Naive thymus-derived CD8-positive, alpha-beta T cell (primary cell): ENCODE measurements around the gene JAZF1. TPM values are rescaled to one million over a fixed set of nuclear protein-coding genes. Genes with fewer than 3 reads are reported as not detected.

Experiments
- ATAC-seq, 2 donors: fragments of 150-1000 bp; cut with Tn5 transposase in 1 of 2; sonication (Bioruptor Pico), chemical (Tn5 transposase) in 1 of 2; 1 replicate in 1 of 2; 2 replicates in 1 of 2; pipeline ENCODE4 v1.10.0; 2021; ENCODE audit warnings: mild to moderate bottlenecking in 2 of 2, moderate library complexity in 2 of 2
- POLR2A ChIA-PET: fragments of 350-600 bp; sonication (Branson Sonifier 250); formaldehyde crosslinking; loops from one replicate; lab custom pipeline; 2021; ENCODE audit warnings: antibody characterized with exemption; lab: Charles Lee
- DNase-seq, 10 donors: peaks; one replicate each; pipeline versions ENCODE4 v3.0.0 to v3.0.0-alpha.2; 2020 to 2022
- H3K27ac Mint-ChIP-seq, 10 donors: one replicate each; pipeline ENCODE4 v1.8.0; 2020 to 2022; ENCODE audit warnings: mild to moderate bottlenecking in 10 of 10, mixed read lengths in 10 of 10, moderate library complexity in 4 of 10, inconsistent platforms in 1 of 10
- H3K27me3 Mint-ChIP-seq, 5 donors: one replicate each; pipeline ENCODE4 v1.8.0; 2021 to 2022; ENCODE audit warnings: mixed read lengths in 5 of 5
- H3K36me3 Mint-ChIP-seq, 3 donors: one replicate each; pipeline ENCODE4 v1.8.0; 2020 to 2022; ENCODE audit warnings: mixed read lengths in 3 of 3, mild to moderate bottlenecking in 2 of 3, inconsistent platforms in 1 of 3
- H3K4me1 Mint-ChIP-seq, 4 donors: one replicate each; pipeline ENCODE4 v1.8.0; 2021 to 2022; ENCODE audit warnings: mixed read lengths in 4 of 4
- H3K4me3 Mint-ChIP-seq, 10 donors: one replicate each; pipeline ENCODE4 v1.8.0; 2020 to 2022; ENCODE audit warnings: mild to moderate bottlenecking in 10 of 10, mixed read lengths in 10 of 10, moderate library complexity in 6 of 10, inconsistent platforms in 1 of 10
- H3K9me3 Mint-ChIP-seq, 9 donors: one replicate each; pipeline ENCODE4 v1.8.0; 2020 to 2022; ENCODE audit warnings: mixed read lengths in 9 of 9, mild to moderate bottlenecking in 3 of 9, inconsistent platforms in 1 of 9, moderate library complexity in 1 of 9
- polyA plus RNA-seq, 3 donors: library from polyadenylated mRNA; unstranded; fragments of 300-500 nt; fragmentation: Illumina TruSeq; gene quantifications; one replicate each; pipeline ENCODE4 v1.2.3, GENCODE V29; 2021
- total RNA-seq, 8 experiments: library from RNA in 2 of 8; stranded (reverse) in 2 of 8; gene quantifications; one replicate each; pipeline ENCODE4 v1.2.3 and lab custom pipeline; 2021 to 2026

Gene JAZF1
- total and polyA plus RNA-seq, 5 experiments from 2014 or later, result 1.4 to 8.6 (median 3.6) TPM

DNA sequence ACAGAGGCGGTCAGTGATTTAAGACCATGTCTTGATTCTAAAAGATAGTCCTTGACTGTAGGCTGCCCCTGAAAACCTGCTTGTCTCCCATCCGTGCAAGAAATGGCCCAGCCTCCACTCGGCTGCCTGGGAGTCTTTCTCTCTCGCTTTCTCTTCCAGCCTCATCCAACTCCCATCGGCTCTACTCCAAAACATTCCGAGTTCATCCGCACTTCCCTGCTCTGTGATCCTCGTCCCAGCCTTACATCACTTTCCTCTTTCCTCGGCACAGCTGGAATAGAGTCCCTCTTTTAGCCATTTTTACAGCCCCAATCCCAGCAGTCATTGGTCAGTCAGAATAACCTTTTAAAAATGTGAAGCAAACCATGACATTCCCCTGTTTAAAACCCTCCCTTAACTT is 305.5 kb downstream of the JAZF1 start:
- H3K4me3 Mint-ChIP-seq, result no peak overlapping the region
- H3K36me3 Mint-ChIP-seq, result peaks cover 0 to 2% (median 0%) of the 10 kb centered on the region in 3 donors
- POLR2A ChIA-PET, result no interaction called here
- no peak for DNase-seq
- H3K27ac Mint-ChIP-seq, result no peak overlapping the region
- H3K4me1 Mint-ChIP-seq, result peaks cover 0 to 6% (median 0%) of the 10 kb centered on the region in 4 donors
- no peak for ATAC-seq
- H3K9me3 Mint-ChIP-seq, result no peaks in the 10 kb centered on the region
- no peaks in the 10 kb centered on the region for H3K27me3 Mint-ChIP-seq

DNA sequence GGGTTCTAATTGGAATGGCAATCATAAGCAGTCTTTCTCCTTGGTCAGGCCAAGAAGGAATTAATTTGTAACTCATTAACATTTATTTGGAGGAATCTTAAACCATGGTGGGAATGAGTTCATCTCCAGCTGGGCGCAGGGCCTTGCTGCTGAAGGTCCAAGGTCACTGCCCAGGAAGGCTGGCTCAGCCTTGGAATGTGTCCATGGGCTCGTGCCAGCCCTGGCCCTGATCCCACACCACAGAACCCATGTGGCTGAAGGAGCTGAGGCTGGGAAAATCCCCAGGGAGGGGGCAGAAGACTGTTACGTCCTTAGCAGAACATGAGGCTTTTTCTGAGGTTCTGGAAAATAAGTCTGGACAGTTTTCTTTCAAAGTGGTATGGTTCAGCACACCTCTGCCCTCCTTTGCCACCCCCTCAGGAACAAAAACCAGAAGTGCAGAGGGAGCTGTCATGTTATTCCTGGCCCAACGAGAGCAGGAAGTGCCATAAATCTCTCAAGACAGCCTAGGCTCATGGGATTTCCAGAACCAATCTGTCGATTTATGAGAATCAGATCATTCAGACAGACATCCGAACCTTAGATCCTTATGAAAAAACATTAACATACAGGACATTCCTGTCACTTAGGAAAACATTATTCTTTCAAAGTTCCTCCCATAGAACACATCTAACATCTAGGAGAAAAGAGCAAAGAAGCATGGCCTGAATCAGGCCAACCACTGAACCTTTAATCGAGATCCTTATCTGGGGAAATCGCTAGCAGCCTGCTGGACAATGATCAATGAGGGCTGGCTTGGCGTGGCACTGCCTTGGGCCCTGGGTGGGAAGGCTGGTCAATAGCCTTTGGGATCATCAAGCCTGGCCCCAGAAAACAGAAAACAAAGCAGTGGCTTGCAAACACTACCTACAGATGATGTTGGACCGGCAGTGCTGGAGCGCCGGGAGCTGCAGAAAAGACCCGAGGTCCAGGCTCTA is 306.3 kb downstream of the JAZF1 start:
- ATAC-seq, result no peak
- Mint-ChIP-seq H3K4me1 (peaks cover 0 to 6% (median 0%) of the 10 kb centered on the region in 4 donors), H3K9me3 (no peaks in the 10 kb centered on the region), H3K27ac (no peak overlapping the region), H3K36me3 (peaks cover 0 to 2% (median 0%) of the 10 kb centered on the region in 3 donors), H3K4me3 (no peak overlapping the region), H3K27me3 (no peaks in the 10 kb centered on the region)
- POLR2A ChIA-PET, result no interaction called here
- DNase-seq, result no peak

DNA sequence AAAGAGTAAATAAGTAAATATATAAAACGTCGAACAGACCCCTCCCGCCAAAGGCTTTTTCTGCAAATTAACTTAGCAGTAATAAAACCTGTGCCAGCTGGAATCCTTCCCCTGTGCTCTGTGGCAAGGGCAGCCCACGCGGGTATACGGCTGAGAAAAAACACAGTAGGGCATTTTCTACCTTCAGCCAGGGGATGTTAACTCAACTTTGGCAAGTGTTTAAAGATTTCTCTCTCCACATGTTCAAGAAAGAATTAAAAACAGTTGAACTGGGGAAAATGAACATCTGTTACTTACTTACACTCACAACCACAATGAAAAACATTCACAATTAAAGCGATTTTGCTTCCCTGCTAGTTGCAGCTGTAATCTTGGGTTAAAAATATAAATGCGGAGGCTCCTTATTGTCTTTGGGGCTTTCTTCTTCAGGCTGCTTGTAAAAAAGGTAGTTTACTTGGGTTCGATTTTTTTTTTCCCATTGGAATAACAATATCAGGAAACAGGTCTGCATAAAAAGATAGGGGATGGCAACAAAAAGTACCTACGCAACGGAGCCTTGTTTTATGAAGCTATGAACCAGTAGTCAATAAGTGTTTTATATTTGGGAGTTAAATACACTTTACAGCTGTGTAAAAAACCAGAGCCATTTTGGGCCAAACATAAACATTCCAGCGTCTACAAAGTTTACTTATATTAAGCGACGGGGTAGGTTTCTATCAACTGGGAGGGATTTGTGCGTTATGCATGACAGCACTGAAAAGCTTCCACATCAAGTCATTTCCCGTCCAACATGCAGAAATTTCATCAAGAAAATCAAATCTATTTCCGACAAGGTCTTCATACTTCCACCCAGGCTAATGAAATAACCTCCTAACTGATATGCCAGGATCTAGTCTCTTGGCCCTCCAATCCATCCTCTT is 308.0 kb downstream of the JAZF1 start:
- H3K4me1 Mint-ChIP-seq, result peaks cover 0 to 6% (median 0%) of the 10 kb centered on the region in 4 donors

DNA sequence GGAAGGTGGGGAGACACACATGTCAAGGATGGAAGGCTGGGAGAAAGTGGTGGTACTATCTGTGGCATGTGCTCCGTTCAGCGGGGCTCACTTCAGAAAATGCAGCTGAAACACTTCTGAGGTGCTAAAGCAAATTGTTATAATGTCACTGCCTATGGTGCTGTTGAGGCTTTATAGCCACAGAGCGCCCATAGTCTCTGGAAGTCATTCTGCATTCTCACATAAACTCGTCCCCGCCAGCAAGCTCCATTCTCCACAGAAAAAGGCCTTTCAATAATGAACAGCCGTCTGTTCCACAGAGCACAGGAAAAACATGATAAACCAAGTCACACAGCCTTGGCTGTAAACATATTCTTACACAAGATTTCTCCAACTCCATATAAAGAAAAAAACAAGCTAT is 308.7 kb downstream of the JAZF1 start:
- peaks cover 0 to 6% (median 1%) of the 10 kb centered on the region in 4 donors for H3K4me1 Mint-ChIP-seq

More for the DNA sequence above, 308.0 kb downstream of the JAZF1 start:
- Mint-ChIP-seq H3K27ac (no peak overlapping the region), H3K36me3 (peaks cover 0 to 2% (median 0%) of the 10 kb centered on the region in 3 donors), H3K4me3 (no peak overlapping the region), H3K27me3 (no peaks in the 10 kb centered on the region), H3K9me3 (no peaks in the 10 kb centered on the region)
- DNase-seq, result no peak
- POLR2A ChIA-PET, result interaction anchor here (0.7 kb wide), 1 partner anchor 101 kb away, joined by 4 read pairs; no protein-coding TSS in a partner anchor
- ATAC-seq, result no peak

DNA sequence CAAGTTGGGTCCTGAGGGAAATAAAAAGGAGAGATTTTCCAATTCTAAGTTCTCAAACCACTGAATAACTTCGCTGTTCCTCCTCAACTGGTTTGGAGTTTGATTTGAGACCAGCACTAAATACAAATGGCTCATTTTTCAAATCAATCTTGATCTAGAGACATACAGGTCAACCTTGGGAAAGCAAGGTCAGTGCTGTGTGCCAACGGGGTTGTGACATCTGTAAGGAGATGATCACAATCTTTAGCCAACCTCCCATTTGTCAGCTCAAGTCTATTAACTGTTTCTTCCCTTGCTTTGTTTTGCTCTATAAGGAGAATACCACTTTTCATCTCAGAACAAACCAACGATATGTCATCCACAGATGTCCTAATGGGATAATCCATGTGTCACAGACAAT is 309.5 kb downstream of the JAZF1 start:
- Mint-ChIP-seq H3K4me3 (no peak overlapping the region), H3K9me3 (no peaks in the 10 kb centered on the region), H3K36me3 (peaks cover 0 to 2% (median 0%) of the 10 kb centered on the region in 3 donors), H3K27ac (no peak overlapping the region), H3K4me1 (peaks cover 0 to 9% (median 3%) of the 10 kb centered on the region in 4 donors), H3K27me3 (no peaks in the 10 kb centered on the region)
- ATAC-seq, result no peak
- POLR2A ChIA-PET, result no interaction called here
- no peak for DNase-seq

More for the DNA sequence above, 308.7 kb downstream of the JAZF1 start:
- DNase-seq (no peak), ATAC-seq (no peak)
- H3K9me3 Mint-ChIP-seq, result no peaks in the 10 kb centered on the region
- POLR2A ChIA-PET, result no interaction called here
- H3K27me3 Mint-ChIP-seq, result no peaks in the 10 kb centered on the region
- H3K36me3 Mint-ChIP-seq, result peaks cover 0 to 2% (median 0%) of the 10 kb centered on the region in 3 donors
- H3K27ac Mint-ChIP-seq, result no peak overlapping the region
- no peak overlapping the region for H3K4me3 Mint-ChIP-seq

DNA sequence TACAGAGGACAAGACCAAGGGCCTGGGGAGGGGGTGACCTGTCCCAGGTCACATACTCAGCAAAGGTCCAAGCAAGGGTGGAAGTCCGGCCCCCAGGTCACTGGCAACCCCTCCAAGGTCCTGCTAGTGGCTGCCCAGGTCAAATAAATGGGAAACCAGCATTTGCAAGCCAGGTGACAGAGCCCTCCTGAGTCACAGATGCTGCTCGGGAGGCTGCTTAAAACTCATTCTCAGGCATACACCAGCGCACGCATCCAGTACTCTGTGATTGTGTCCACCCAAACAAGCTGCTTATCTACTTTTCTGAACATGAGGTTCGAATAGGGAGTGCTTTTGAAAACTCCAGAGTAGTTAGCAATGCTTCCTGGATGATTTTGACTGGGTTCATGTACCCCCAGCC is 310.0 kb downstream of the JAZF1 start:
- Mint-ChIP-seq H3K27me3 (no peaks in the 10 kb centered on the region), H3K4me3 (no peak overlapping the region), H3K4me1 (peaks cover 0 to 9% (median 3%) of the 10 kb centered on the region in 4 donors), H3K36me3 (peaks cover 0 to 2% (median 0%) of the 10 kb centered on the region in 3 donors), H3K27ac (no peak overlapping the region), H3K9me3 (no peaks in the 10 kb centered on the region)
- ATAC-seq, result no peak
- POLR2A ChIA-PET, result no interaction called here
- DNase-seq, result no peak

DNA sequence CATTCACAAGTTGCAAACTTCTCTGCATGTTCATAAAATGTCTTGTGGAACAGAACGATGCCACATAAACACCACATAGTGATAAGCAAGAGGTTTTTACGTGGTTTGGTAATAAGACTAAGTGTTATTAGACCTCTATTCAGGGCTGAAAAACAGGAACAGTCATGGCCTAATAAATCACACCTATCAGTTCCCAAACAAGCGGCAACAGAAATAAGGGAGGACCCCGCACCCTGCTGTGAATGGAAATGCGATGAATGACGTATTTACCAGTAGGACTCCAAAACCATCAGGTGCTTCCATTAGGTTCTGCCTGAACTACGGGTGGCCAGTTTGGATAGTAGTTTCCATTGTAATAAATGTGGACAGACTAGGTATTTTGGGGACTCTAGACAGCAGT is 311.5 kb downstream of the JAZF1 start:
- H3K9me3 Mint-ChIP-seq, result no peaks in the 10 kb centered on the region
- no peak for DNase-seq
- no peak for ATAC-seq
- no peaks in the 10 kb centered on the region for H3K27me3 Mint-ChIP-seq
- POLR2A ChIA-PET, result no interaction called here
- peak overlapping the region in 1 of 10 donors; percentile 52 for H3K27ac Mint-ChIP-seq
- H3K36me3 Mint-ChIP-seq, result peaks cover 0 to 2% (median 0%) of the 10 kb centered on the region in 3 donors
- H3K4me1 Mint-ChIP-seq, result peaks cover 0 to 9% (median 0%) of the 10 kb centered on the region in 4 donors
- no peak overlapping the region for H3K4me3 Mint-ChIP-seq

DNA sequence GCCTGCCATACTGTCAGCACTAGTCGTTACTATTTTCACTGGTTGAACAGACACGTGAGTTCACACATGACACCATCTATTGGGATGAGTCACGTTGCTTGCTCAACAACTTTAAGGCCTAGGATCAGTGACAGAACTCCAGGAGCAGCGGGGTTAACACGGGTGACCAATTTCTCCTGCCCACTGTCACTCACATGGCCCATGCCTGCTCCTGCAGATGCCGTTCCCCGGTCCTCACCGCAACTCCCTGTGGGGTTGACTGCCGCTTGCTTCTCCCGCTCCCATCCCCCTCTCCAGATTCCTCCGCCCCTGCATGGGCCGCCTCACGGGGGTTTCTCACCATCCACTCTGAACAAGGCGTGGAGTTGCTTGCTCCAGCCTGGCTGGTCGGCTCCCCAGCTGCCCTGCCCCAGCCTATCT is 312.5 kb downstream of the JAZF1 start:
- POLR2A ChIA-PET, result no interaction called here
- H3K27ac Mint-ChIP-seq, result no peak overlapping the region
- no peak for ATAC-seq

DNA sequence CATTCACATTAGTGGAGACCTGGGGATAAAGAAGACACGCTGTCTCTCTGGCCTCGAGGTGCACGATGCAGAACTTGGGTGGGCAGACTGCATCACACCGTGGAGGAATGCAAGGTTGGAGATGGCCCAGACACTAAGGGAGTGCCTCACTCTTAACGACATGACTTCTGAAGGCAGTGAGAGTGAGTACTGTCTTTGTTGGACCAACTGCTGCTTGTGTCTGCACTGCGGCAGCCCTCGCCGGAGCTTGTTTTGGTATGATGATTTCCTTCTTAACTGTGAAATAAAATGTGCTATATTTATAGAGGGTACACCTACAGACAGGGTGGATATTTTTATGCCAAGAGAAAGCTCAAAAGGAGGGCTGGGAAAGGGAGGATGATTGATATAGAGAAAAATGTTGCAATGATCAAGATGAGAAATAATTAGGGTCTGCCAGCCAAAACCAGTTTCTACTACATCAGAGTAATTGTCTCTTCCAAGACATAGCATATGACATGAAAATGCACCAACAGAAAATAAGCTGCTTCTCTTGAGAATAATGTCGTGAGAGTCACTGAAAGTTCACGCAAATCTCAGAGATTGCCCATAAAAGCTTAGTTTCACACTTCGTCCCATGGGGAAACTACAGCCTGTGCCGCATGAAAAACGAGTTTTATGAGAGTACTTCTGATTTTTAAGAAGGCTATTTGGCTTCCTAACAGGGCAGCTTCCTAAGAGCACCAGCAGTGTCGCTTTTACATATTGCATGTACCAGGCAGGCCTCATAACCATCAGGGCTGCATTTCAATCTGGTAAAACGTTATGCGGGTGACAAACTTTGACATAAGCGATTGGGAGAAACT is 313.5 kb downstream of the JAZF1 start:
- Mint-ChIP-seq H3K4me3 (peak overlapping the region in 1 of 10 donors; percentile 5), H3K4me1 (peaks cover 0 to 9% (median 0%) of the 10 kb centered on the region in 4 donors), H3K36me3 (no peaks in the 10 kb centered on the region), H3K9me3 (no peaks in the 10 kb centered on the region), H3K27me3 (no peaks in the 10 kb centered on the region), H3K27ac (no peak overlapping the region)
- DNase-seq (no peak), ATAC-seq (no peak)
- POLR2A ChIA-PET, result no interaction called here

More for the DNA sequence above, 312.5 kb downstream of the JAZF1 start:
- Mint-ChIP-seq H3K9me3 (no peaks in the 10 kb centered on the region), H3K27me3 (no peaks in the 10 kb centered on the region), H3K4me1 (peaks cover 0 to 9% (median 0%) of the 10 kb centered on the region in 4 donors), H3K4me3 (peak overlapping the region in 1 of 10 donors; percentile 22), H3K36me3 (peaks cover 0 to 2% (median 0%) of the 10 kb centered on the region in 3 donors)
- DNase-seq, result no peak

DNA sequence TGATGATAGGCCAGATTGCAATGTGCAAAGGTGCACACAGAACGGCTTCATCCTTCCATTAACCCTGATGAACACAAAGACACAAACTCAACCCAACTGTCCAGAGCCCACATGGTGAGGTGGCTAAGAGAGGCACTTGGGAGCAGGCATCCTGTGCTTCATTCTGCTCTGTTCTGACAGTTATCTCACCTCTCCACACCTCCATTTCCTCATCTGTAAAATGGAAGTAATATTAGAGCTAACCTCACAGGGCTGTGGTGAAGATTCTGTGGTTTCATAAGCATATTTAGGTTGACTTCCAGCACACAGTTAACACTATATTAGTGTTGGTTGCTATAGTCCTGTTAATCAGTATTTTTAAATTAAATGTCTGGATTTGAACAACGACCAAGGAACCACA is 314.3 kb downstream of the JAZF1 start:
- POLR2A ChIA-PET, result no interaction called here
- ATAC-seq (no peak), DNase-seq (no peak)
- H3K4me3 Mint-ChIP-seq, result no peak overlapping the region
- no peaks in the 10 kb centered on the region for H3K9me3 Mint-ChIP-seq
- H3K27me3 Mint-ChIP-seq, result no peaks in the 10 kb centered on the region
- peaks cover 0 to 9% (median 0%) of the 10 kb centered on the region in 4 donors for H3K4me1 Mint-ChIP-seq
- H3K27ac Mint-ChIP-seq, result no peak overlapping the region
- peaks cover 0 to 3% (median 2%) of the 10 kb centered on the region in 3 donors for H3K36me3 Mint-ChIP-seq

DNA sequence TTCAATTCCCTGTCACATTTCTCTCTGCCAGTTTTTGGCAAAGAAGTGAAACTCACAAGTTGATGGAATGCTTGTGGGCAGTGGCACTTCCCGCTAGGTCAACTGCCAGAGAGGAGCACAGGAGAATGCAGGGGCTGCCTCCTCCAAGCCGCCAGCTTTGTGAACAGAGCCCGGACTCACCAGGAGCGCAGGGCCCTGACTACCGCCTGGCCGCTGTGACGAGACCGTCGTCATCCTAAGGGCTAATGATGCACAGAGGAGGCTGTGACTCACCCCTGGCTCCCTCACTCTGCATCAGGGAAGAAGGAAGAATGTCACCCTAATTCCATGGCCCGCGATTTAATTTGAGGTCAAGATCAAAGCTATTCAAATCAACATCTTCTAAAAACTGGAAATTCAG is 316.7 kb downstream of the JAZF1 start:
- DNase-seq, result no peak
- no peaks in the 10 kb centered on the region for H3K27me3 Mint-ChIP-seq
- H3K4me3 Mint-ChIP-seq, result no peak overlapping the region
- H3K36me3 Mint-ChIP-seq, result peaks cover 0 to 7% (median 3%) of the 10 kb centered on the region in 3 donors
- H3K4me1 Mint-ChIP-seq, result peaks cover 0 to 9% (median 0%) of the 10 kb centered on the region in 4 donors
- POLR2A ChIA-PET, result no interaction called here
- no peak overlapping the region for H3K27ac Mint-ChIP-seq
- no peak for ATAC-seq
- H3K9me3 Mint-ChIP-seq, result peaks cover 0 to 6% (median 0%) of the 10 kb centered on the region in 9 donors

DNA sequence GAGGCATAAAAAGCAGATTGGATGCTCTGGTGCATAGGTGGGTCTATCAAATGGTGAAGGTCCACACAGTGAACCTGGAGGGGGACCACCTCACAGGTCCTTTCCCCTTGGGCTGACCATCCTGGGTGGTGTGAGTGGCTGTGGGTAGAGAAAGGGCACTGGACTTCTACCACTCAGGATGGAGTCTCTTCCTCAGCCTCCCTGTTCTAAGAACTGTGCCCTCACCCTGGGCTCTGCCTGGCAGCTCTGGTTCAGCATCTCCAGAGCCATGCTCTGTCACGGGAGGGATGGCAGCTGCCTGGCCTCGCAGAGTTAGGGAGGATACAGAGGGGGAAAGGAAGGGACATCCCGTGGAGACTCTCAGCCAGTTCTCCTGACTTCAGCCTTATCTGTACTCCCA is 318.8 kb downstream of the JAZF1 start:
- Mint-ChIP-seq H3K27me3 (no peaks in the 10 kb centered on the region), H3K9me3 (peaks cover 0 to 12% (median 2%) of the 10 kb centered on the region in 9 donors), H3K27ac (no peak overlapping the region), H3K4me3 (no peak overlapping the region), H3K4me1 (peaks cover 0 to 5% (median 0%) of the 10 kb centered on the region in 4 donors), H3K36me3 (peaks cover 0 to 15% (median 3%) of the 10 kb centered on the region in 3 donors)
- ATAC-seq (no peak), DNase-seq (no peak)
- POLR2A ChIA-PET, result no interaction called here
